ENCODE measurements around the gene OR52H1. TPM values are rescaled to one million over a fixed set of nuclear protein-coding genes. Genes with fewer than 3 reads are reported as not detected.

The OR52H1 gene
- total RNA-seq, 3 donors from 2014 or later (not counting 1 experiment from before 2014, with no cell fraction given): 0.26 to 0.95 (median 0.70) TPM

DNA sequence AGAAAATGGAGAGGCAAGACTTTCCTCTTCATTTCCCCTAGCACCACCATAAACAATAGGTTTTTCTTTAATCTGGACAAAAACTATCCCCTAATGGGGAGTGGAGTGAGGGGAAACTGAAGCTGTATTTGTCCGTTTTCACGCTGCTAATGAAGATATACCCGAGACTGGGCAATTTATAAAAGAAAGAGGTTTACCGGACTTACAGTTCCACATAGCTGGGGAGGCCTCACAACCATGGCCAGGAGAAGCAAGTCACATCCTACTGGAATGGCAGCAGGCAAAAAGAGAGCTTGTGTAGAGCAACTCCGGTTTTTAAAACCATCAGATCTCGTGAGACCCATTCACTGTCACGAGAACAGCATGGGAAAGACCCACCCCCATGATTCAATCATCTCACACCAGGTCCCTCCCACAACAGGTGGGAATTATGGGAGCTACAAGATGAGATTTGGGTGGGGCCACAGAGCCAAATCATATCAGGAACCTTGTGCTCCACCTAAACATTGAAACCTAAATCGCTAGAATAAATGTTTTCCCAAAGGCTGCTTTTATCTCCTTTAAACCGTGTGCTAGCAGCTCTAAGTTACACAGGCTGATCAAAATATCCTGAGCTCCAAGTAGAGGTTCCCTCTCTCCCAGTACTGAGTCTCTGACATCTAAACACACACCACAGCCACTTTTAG lies 42.8 kb downstream of the OR52H1 start:
- Mint-ChIP-seq H3K4me1 (no peaks in the 10 kb centered on the region), H3K36me3 (no peaks in the 10 kb centered on the region), H3K9me3 (no peaks in the 10 kb centered on the region), H3K27ac (no peak overlapping the region), H3K27me3 (ENCODE audit: low read depth in 2 of 2) (peaks cover 6 to 22% of the 10 kb centered on the region in 2 donors), H3K4me3 (no peak overlapping the region)
- H3K36me3 ChIP-seq (ENCODE audit: control insufficient read depth, insufficient read depth, low read length): no peaks in the 10 kb centered on the region
- H3K4me1 ChIP-seq (ENCODE audit: control insufficient read depth, insufficient read depth, low read length): no peaks in the 10 kb centered on the region
- H3K9me3 ChIP-seq (ENCODE audit: control insufficient read depth, insufficient read depth, low read length): no peaks in the 10 kb centered on the region
- intact Hi-C loops (cut with micrococcal nuclease): no loop called here
- DNase-seq: no peak
- 85% methylated on average over 9 of the region's 9 CpGs for WGBS (ENCODE audit: insufficient coverage)
- H3K27ac ChIP-seq (ENCODE audit: low read length): no peak overlapping the region
- no peak for ATAC-seq
- no peak overlapping the region for H3K4me3 ChIP-seq (ENCODE audit: low read length)
- TF ChIP-seq, protein P1, sequence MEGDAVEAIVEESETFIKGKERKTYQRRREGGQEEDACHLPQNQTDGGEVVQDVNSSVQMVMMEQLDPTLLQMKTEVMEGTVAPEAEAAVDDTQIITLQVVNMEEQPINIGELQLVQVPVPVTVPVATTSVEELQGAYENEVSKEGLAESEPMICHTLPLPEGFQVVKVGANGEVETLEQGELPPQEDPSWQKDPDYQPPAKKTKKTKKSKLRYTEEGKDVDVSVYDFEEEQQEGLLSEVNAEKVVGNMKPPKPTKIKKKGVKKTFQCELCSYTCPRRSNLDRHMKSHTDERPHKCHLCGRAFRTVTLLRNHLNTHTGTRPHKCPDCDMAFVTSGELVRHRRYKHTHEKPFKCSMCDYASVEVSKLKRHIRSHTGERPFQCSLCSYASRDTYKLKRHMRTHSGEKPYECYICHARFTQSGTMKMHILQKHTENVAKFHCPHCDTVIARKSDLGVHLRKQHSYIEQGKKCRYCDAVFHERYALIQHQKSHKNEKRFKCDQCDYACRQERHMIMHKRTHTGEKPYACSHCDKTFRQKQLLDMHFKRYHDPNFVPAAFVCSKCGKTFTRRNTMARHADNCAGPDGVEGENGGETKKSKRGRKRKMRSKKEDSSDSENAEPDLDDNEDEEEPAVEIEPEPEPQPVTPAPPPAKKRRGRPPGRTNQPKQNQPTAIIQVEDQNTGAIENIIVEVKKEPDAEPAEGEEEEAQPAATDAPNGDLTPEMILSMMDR (IDR thresholded peaks at IDR 0.05): no peak
- H3K27me3 ChIP-seq (ENCODE audit: control insufficient read depth, insufficient read depth, low read length): no peaks in the 10 kb centered on the region

DNA sequence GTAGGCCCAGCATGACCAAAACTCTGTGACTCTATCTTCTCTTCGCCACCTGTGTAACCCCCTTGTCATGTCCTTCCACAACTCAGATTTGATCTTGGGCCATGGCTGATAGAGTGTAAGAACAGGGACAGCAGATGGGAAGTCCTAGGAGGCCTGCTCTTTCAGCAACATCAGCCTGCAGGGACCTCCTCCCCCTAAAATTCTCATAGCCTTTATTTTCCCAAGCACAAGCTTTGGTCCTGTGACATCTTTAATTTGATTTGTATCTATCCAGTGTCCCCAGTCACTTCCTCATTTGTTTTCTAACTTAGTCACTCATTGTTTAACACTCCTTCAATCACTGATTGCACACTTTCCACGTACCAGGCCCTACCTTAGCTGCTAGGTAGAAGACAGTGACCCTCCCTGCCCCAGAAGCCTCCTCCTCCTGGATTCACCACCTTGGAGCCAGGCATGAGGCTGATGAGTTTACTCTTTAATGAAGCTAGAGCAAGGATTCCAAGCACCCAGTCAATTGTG lies 43.9 kb downstream of the OR52H1 start:
- Histone ChIP-seq H3K4me3 (ENCODE audit: low read length) (no peak overlapping the region), H3K27me3 (ENCODE audit: control insufficient read depth, insufficient read depth, low read length) (no peaks in the 10 kb centered on the region), H3K27ac (ENCODE audit: low read length) (no peak overlapping the region), H3K36me3 (ENCODE audit: control insufficient read depth, insufficient read depth, low read length) (no peaks in the 10 kb centered on the region), H3K4me1 (ENCODE audit: control insufficient read depth, insufficient read depth, low read length) (no peaks in the 10 kb centered on the region), H3K9me3 (ENCODE audit: control insufficient read depth, insufficient read depth, low read length) (no peaks in the 10 kb centered on the region)
- no peaks in the 10 kb centered on the region for H3K9me3 Mint-ChIP-seq
- WGBS (ENCODE audit: insufficient coverage): 84% methylated on average over 2 of the region's 2 CpGs
- no peak overlapping the region for H3K27ac Mint-ChIP-seq
- TF ChIP-seq, protein P1 (IDR thresholded peaks at IDR 0.05): no peak
- no peaks in the 10 kb centered on the region for H3K4me1 Mint-ChIP-seq
- ATAC-seq (no peak), DNase-seq (no peak)
- H3K27me3 Mint-ChIP-seq (ENCODE audit: low read depth in 2 of 2): peaks cover 6 to 22% of the 10 kb centered on the region in 2 donors
- H3K36me3 Mint-ChIP-seq: no peaks in the 10 kb centered on the region
- intact Hi-C loops (cut with micrococcal nuclease): no loop called here
- H3K4me3 Mint-ChIP-seq: no peak overlapping the region

DNA sequence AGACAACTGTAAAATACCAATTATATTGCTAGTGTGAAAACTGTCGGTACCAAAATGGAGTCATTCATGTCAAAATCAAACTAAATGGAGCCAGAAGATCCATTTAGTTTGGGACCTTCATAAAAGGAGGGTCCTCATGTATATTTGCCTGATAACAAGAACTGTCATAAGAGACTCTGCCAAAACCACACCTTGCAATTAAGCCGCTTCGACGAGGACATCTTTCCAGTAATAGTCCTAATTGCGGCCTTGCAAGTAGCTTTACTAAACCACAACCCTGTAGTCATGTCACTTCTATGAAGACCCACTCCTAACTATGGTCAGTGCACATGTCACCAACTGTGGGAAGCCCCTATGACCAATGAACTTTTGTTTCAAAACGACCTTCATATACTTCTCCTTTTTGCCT lies 47.9 kb downstream of the OR52H1 start:
- ATAC-seq (no peak), DNase-seq (no peak)
- no peaks in the 10 kb centered on the region for H3K9me3 Mint-ChIP-seq
- H3K27ac Mint-ChIP-seq: no peak overlapping the region
- intact Hi-C loops (cut with micrococcal nuclease): no loop called here
- no peaks in the 10 kb centered on the region for H3K9me3 ChIP-seq (ENCODE audit: control insufficient read depth, insufficient read depth, low read length)
- H3K4me3 ChIP-seq (ENCODE audit: low read length): no peak overlapping the region
- H3K36me3 ChIP-seq (ENCODE audit: control insufficient read depth, insufficient read depth, low read length): no peaks in the 10 kb centered on the region
- WGBS (ENCODE audit: insufficient coverage): 86% methylated on average over 6 of the region's 6 CpGs
- H3K27me3 ChIP-seq (ENCODE audit: control insufficient read depth, insufficient read depth, low read length): no peaks in the 10 kb centered on the region
- TF ChIP-seq, protein P1 (IDR thresholded peaks at IDR 0.05): no peak
- H3K4me3 Mint-ChIP-seq: no peak overlapping the region
- no peaks in the 10 kb centered on the region for H3K4me1 ChIP-seq (ENCODE audit: control insufficient read depth, insufficient read depth, low read length)
- H3K27me3 Mint-ChIP-seq (ENCODE audit: low read depth in 2 of 2): peaks cover 6 to 22% of the 10 kb centered on the region in 2 donors
- H3K27ac ChIP-seq (ENCODE audit: low read length): no peak overlapping the region
- H3K36me3 Mint-ChIP-seq: no peaks in the 10 kb centered on the region
- no peaks in the 10 kb centered on the region for H3K4me1 Mint-ChIP-seq

DNA sequence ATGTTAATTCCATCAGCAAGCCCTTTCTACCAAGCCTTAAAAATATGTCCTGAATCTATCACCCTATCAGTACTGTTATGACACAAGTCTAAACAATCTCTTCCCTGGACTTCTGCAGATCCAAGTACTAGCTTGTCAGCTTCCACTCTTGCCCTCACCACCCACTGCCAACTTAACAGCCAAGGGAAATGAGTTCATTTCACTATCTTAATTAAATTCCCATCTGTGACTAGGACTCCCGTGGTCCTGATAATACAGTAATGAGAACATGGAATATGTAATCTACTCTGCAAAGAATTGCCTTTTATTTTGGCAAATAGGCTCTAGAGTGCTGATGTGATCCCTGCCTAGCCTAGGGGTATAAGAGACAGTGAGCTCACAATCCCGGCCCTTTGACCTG lies 48.7 kb downstream of the OR52H1 start:
- Mint-ChIP-seq H3K36me3 (no peaks in the 10 kb centered on the region), H3K4me3 (no peak overlapping the region), H3K27ac (no peak overlapping the region), H3K9me3 (no peaks in the 10 kb centered on the region), H3K27me3 (ENCODE audit: low read depth in 2 of 2) (peaks cover 6 to 17% of the 10 kb centered on the region in 2 donors), H3K4me1 (no peaks in the 10 kb centered on the region)
- Histone ChIP-seq H3K4me1 (ENCODE audit: control insufficient read depth, insufficient read depth, low read length) (no peaks in the 10 kb centered on the region), H3K27me3 (ENCODE audit: control insufficient read depth, insufficient read depth, low read length) (no peaks in the 10 kb centered on the region), H3K36me3 (ENCODE audit: control insufficient read depth, insufficient read depth, low read length) (no peaks in the 10 kb centered on the region), H3K4me3 (ENCODE audit: low read length) (no peak overlapping the region), H3K27ac (ENCODE audit: low read length) (no peak overlapping the region), H3K9me3 (ENCODE audit: control insufficient read depth, insufficient read depth, low read length) (no peaks in the 10 kb centered on the region)
- ATAC-seq (no peak), DNase-seq (no peak)
- 96% methylated on average over 2 of the region's 2 CpGs for WGBS (ENCODE audit: insufficient coverage)
- intact Hi-C loops (cut with micrococcal nuclease): no loop called here
- TF ChIP-seq, protein P1 (IDR thresholded peaks at IDR 0.05): no peak

Data from natural killer cell (primary cell).